ENCODE results near the gene HDAC3. TPM values are rescaled to one million over a fixed set of nuclear protein-coding genes. Genes with fewer than 3 reads are reported as not detected.

HDAC3 gene
- total and polyA plus RNA-seq, 7 experiments from 2014 or later, result 70.0 to 102 (median 87.4) TPM

DNA sequence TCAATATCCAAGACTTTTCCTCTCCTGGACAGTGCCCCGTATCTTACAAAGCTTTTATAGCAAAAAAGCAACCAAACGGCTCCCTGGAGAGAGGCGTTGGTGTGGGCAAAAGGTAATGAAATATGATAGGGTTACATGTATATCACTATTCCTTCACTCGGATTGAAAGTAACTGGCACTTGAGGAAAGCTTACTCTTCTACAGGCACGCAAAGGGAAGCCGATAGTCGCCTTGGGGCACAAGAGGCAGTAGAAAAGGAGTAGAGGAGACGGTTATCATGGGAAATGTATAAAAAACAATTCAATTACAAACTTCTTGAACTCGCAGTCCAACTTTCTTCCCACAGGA is 19.0 kb downstream of the HDAC3 start:
- H3K4me3 ChIP-seq (ENCODE audit: low read length), result peak overlapping the region; percentile 77
- Mint-ChIP-seq H3K4me1 (peaks cover 42 to 60% (median 54%) of the 10 kb centered on the region in 7 donors), H3K36me3 (peaks cover 9 to 26% (median 13%) of the 10 kb centered on the region in 5 donors), H3K27ac (peak overlapping the region; percentile 91 to 99 (median 95)), H3K4me3 (peak overlapping the region; percentile 94 to 100 (median 100)), H3K27me3 (no peaks in the 10 kb centered on the region), H3K9me3 (no peaks in the 10 kb centered on the region)
- peak overlapping the region; percentile 97 for H3K27ac ChIP-seq (ENCODE audit: low read depth, low read length)
- POLR2A ChIA-PET, result interaction anchor here (0.6 to 7.5 kb wide), 9 partner anchors 8 to 496 kb away, joined by 3 to 124 read pairs (median 5); partner anchors contain the start of genes HDAC3 and RELL2
- no peaks in the 10 kb centered on the region for H3K27me3 ChIP-seq (ENCODE audit: control insufficient read depth in 2 of 2, insufficient read depth in 2 of 2, low read length in 2 of 2)
- CTCF ChIA-PET, result interaction anchor here (1.0 to 8.7 kb wide), 7 partner anchors 10 to 262 kb away, joined by 3 to 222 read pairs (median 7); no protein-coding TSS in a partner anchor
- ATAC-seq, result no peak
- peaks cover 23 to 26% of the 10 kb centered on the region in 2 donors for H3K4me1 ChIP-seq (ENCODE audit: control insufficient read depth in 2 of 2, insufficient read depth in 2 of 2, low read length in 2 of 2)
- no peaks in the 10 kb centered on the region for H3K9me3 ChIP-seq (ENCODE audit: control insufficient read depth in 2 of 3, low read length in 3 of 3)
- intact Hi-C loops (cut with micrococcal nuclease), result loop anchor here (5.0 to 10.0 kb wide), 9 partner anchors 35 to 1787 kb away; partner anchors contain the start of genes APBB3 (in 2 of the 2), SLC35A4 (in 2 of the 2), ANKHD1 (in 1 of the 2) and NDFIP1 (in 1 of the 2)
- H3K36me3 ChIP-seq (ENCODE audit: control insufficient read depth in 2 of 3, insufficient read depth in 3 of 3, low read length in 3 of 3), result peaks cover 0 to 20% (median 5%) of the 10 kb centered on the region in 3 experiments
- DNase-seq, result peak in 1 of 9 donors; percentile 24

DNA sequence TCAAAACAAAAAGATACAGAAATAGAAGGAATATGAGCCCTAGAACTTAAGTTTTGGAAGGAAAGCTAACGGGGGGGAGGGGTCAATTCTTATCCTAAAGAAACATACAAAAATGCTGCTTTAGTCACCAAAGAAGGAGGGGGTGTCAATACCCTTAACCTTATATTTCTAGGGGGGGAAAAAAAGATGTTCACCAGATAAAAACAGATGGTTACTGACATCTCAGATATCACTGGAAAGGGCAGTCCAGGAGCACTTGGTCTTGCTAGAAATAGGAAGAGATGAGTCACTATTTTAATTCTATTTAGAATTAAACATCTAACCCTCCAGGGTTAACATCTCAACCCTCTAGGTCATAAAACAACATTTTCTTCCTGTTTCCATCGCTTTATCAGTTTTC is 19.5 kb downstream of the HDAC3 start:
- Histone ChIP-seq H3K27me3 (ENCODE audit: control insufficient read depth in 2 of 2, insufficient read depth in 2 of 2, low read length in 2 of 2) (no peaks in the 10 kb centered on the region), H3K36me3 (ENCODE audit: control insufficient read depth in 2 of 3, insufficient read depth in 3 of 3, low read length in 3 of 3) (peaks cover 0 to 17% (median 5%) of the 10 kb centered on the region in 3 experiments), H3K27ac (ENCODE audit: low read depth, low read length) (peak overlapping the region; percentile 97), H3K4me3 (ENCODE audit: low read length) (peak overlapping the region; percentile 77), H3K9me3 (ENCODE audit: control insufficient read depth in 2 of 3, low read length in 3 of 3) (no peaks in the 10 kb centered on the region), H3K4me1 (ENCODE audit: control insufficient read depth in 2 of 2, insufficient read depth in 2 of 2, low read length in 2 of 2) (peaks cover 23 to 32% of the 10 kb centered on the region in 2 donors)
- CTCF ChIA-PET, result interaction anchor here (0.6 to 8.7 kb wide), 10 partner anchors 8 to 373 kb away, joined by 3 to 222 read pairs (median 5); no protein-coding TSS in a partner anchor
- intact Hi-C loops (cut with micrococcal nuclease), result loop anchor here (5.0 to 10.0 kb wide), 9 partner anchors 35 to 1788 kb away; partner anchors contain the start of genes APBB3 (in 2 of the 2), SLC35A4 (in 2 of the 2), ANKHD1 (in 1 of the 2) and NDFIP1 (in 1 of the 2)
- Mint-ChIP-seq H3K36me3 (peaks cover 9 to 28% (median 13%) of the 10 kb centered on the region in 5 donors), H3K27ac (peak overlapping the region; percentile 91 to 99 (median 95)), H3K27me3 (no peaks in the 10 kb centered on the region), H3K4me1 (peaks cover 48 to 65% (median 59%) of the 10 kb centered on the region in 7 donors), H3K4me3 (peak overlapping the region; percentile 94 to 100 (median 100)), H3K9me3 (no peaks in the 10 kb centered on the region)
- ATAC-seq (no peak), DNase-seq (no peak)
- POLR2A ChIA-PET, result interaction anchor here (0.7 to 7.5 kb wide), 9 partner anchors 9 to 296 kb away, joined by 3 to 124 read pairs (median 6); partner anchors contain the start of genes HDAC3 and RELL2

GRCh38 chr5:141615991-141616720 is 20.5 kb downstream of the HDAC3 start:
- H3K4me1 ChIP-seq (ENCODE audit: control insufficient read depth in 2 of 2, insufficient read depth in 2 of 2, low read length in 2 of 2), result peaks cover 29 to 40% of the 10 kb centered on the region in 2 donors
- peak overlapping the region; percentile 77 for H3K4me3 ChIP-seq (ENCODE audit: low read length)
- H3K27ac Mint-ChIP-seq, result peak overlapping the region; percentile 78 to 99 (median 94)
- H3K27me3 Mint-ChIP-seq, result no peaks in the 10 kb centered on the region
- no peaks in the 10 kb centered on the region for H3K27me3 ChIP-seq (ENCODE audit: control insufficient read depth in 2 of 2, insufficient read depth in 2 of 2, low read length in 2 of 2)
- ChIA-PET CTCF (interaction anchor here (1.1 to 8.7 kb wide), 7 partner anchors 9 to 52 kb away, joined by 3 to 222 read pairs (median 7); no protein-coding TSS in a partner anchor), POLR2A (interaction anchor here (0.7 to 7.5 kb wide), 6 partner anchors 9 to 295 kb away, joined by 3 to 124 read pairs (median 61); partner anchors contain the start of genes HDAC3 and RELL2)
- H3K9me3 ChIP-seq (ENCODE audit: control insufficient read depth in 2 of 3, low read length in 3 of 3), result no peaks in the 10 kb centered on the region
- intact Hi-C loops (cut with micrococcal nuclease), result loop anchor here (5.0 to 10.0 kb wide), 9 partner anchors 34 to 1789 kb away; partner anchors contain the start of genes APBB3 (in 2 of the 2), SLC35A4 (in 2 of the 2), ANKHD1 (in 1 of the 2) and NDFIP1 (in 1 of the 2)
- peak overlapping the region; percentile 97 for H3K27ac ChIP-seq (ENCODE audit: low read depth, low read length)
- ATAC-seq (no peak), DNase-seq (no peak)
- H3K36me3 ChIP-seq (ENCODE audit: control insufficient read depth in 2 of 3, insufficient read depth in 3 of 3, low read length in 3 of 3), result peaks cover 0 to 9% (median under 1%) of the 10 kb centered on the region in 3 experiments
- peaks cover 53 to 70% (median 61%) of the 10 kb centered on the region in 7 donors for H3K4me1 Mint-ChIP-seq
- peak overlapping the region; percentile 94 to 100 (median 100) for H3K4me3 Mint-ChIP-seq
- H3K36me3 Mint-ChIP-seq, result peaks cover 9 to 26% (median 9%) of the 10 kb centered on the region in 5 donors
- no peaks in the 10 kb centered on the region for H3K9me3 Mint-ChIP-seq

DNA sequence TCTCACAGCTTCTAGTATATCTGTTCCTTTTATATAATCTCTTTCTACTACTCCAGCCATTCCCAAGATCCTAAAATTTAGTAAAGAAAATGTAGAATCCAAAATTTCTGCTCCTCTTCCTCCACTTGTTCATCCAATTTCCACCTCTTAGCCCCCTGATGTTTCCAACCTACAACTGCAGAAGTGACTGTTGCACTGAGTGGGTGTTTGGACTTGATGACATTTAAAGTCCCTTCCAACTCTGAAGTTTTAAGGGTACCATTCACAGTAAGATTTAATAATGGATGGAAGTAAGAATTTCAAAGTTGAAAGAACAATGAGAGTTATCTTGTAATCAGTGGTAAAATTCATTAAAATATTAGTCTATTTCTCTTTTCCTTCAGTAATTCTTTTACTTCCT is 23.3 kb downstream of the HDAC3 start:
- H3K9me3 ChIP-seq (ENCODE audit: control insufficient read depth in 2 of 3, low read length in 3 of 3), result no peaks in the 10 kb centered on the region
- no peak overlapping the region for H3K4me3 ChIP-seq (ENCODE audit: low read length)
- peaks cover 0 to 1% (median 0%) of the 10 kb centered on the region in 3 experiments for H3K36me3 ChIP-seq (ENCODE audit: control insufficient read depth in 2 of 3, insufficient read depth in 3 of 3, low read length in 3 of 3)
- ATAC-seq (no peak), DNase-seq (no peak)
- POLR2A ChIA-PET, result interaction anchor here (0.8 to 7.5 kb wide), 7 partner anchors 8 to 50 kb away, joined by 3 to 68 read pairs (median 5); partner anchors contain the start of genes FCHSD1, HDAC3 and RELL2
- H3K4me1 ChIP-seq (ENCODE audit: control insufficient read depth in 2 of 2, insufficient read depth in 2 of 2, low read length in 2 of 2), result peaks cover 49 to 53% of the 10 kb centered on the region in 2 donors
- H3K27me3 ChIP-seq (ENCODE audit: control insufficient read depth in 2 of 2, insufficient read depth in 2 of 2, low read length in 2 of 2), result no peaks in the 10 kb centered on the region
- H3K4me3 Mint-ChIP-seq, result peak overlapping the region; percentile 32 to 98 (median 64)
- peak overlapping the region; percentile 30 to 87 (median 70) for H3K27ac Mint-ChIP-seq
- H3K36me3 Mint-ChIP-seq, result peaks cover 9 to 35% (median 13%) of the 10 kb centered on the region in 5 donors
- H3K4me1 Mint-ChIP-seq, result peaks cover 74 to 84% (median 82%) of the 10 kb centered on the region in 7 donors
- CTCF ChIA-PET, result interaction anchor here (0.7 to 2.9 kb wide), 2 partner anchors 21 to 549 kb away, joined by 3 to 14 read pairs; no protein-coding TSS in a partner anchor
- intact Hi-C loops (cut with micrococcal nuclease), result loop anchor here (10.0 kb wide), 3 partner anchors 899 to 1791 kb away; partner anchors contain the start of genes APBB3 (in 2 of the 2), SLC35A4 (in 2 of the 2) and NR3C1 (in 1 of the 2)
- peaks cover 0 to 2% (median 0%) of the 10 kb centered on the region in 11 donors for H3K9me3 Mint-ChIP-seq
- H3K27me3 Mint-ChIP-seq, result no peaks in the 10 kb centered on the region
- peak overlapping the region; percentile 32 for H3K27ac ChIP-seq (ENCODE audit: low read depth, low read length)

DNA sequence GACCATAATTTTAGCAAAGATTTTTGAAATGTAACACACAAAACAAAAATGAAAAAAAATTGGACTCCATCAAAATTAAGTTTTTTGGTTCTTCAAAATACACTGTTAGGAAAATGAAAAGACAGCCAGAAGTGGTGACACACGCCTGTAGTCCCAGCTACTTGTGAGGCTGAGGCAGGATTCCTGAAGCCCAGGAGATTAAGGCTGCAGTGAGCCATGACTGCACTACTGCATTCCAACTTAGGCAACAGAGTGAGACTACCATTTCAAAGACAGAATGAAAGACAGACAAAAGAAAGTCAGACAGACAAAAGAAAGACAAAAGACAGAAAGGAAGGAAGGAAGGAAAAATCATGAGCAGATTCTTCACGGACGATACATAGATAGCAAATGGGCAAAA is 25.4 kb downstream of the HDAC3 start:
- Histone ChIP-seq H3K4me3 (ENCODE audit: low read length) (no peak overlapping the region), H3K27me3 (ENCODE audit: control insufficient read depth in 2 of 2, insufficient read depth in 2 of 2, low read length in 2 of 2) (no peaks in the 10 kb centered on the region), H3K9me3 (ENCODE audit: control insufficient read depth in 2 of 3, low read length in 3 of 3) (no peaks in the 10 kb centered on the region), H3K27ac (ENCODE audit: low read depth, low read length) (peak overlapping the region; percentile 46), H3K4me1 (ENCODE audit: control insufficient read depth in 2 of 2, insufficient read depth in 2 of 2, low read length in 2 of 2) (peaks cover 70 to 74% of the 10 kb centered on the region in 2 donors), H3K36me3 (ENCODE audit: control insufficient read depth in 2 of 3, insufficient read depth in 3 of 3, low read length in 3 of 3) (no peaks in the 10 kb centered on the region)
- Mint-ChIP-seq H3K9me3 (peaks cover 0 to 2% (median 0%) of the 10 kb centered on the region in 11 donors), H3K27me3 (no peaks in the 10 kb centered on the region), H3K4me3 (peak overlapping the region; percentile 16 to 98 (median 68)), H3K4me1 (peaks cover 72 to 96% (median 87%) of the 10 kb centered on the region in 7 donors), H3K27ac (peak overlapping the region; percentile 21 to 96 (median 90)), H3K36me3 (peaks cover 4 to 38% (median 14%) of the 10 kb centered on the region in 5 donors)
- no peak for DNase-seq
- POLR2A ChIA-PET, result no interaction called here
- CTCF ChIA-PET, result interaction anchor here (0.5 kb wide), 1 partner anchor 17 kb away, joined by 3 read pairs; no protein-coding TSS in a partner anchor
- no peak for ATAC-seq
- intact Hi-C loops (cut with micrococcal nuclease), result loop anchor here (10.0 kb wide), 3 partner anchors 896 to 1794 kb away; partner anchors contain the start of genes APBB3 (in 2 of the 2), SLC35A4 (in 2 of the 2) and NR3C1 (in 1 of the 2)
